Parathyroid adenoma (tissue), 2 donors: ENCODE data around the gene MUC21.
"Not testable (repeated sequence)": the region's sequence is repeated elsewhere in the genome, so short reads cannot be mapped to it uniquely, and the experiment has no call there.

Source experiments
- H2AFZ ChIP-seq: fragments of 300-600 bp; sonication (generic); one replicate; pipeline ENCODE4 v1.7.0; 2017; ENCODE audit warnings: antibody characterized with exemption, mild to moderate bottlenecking
- H3K27ac ChIP-seq: fragments of 300-600 bp; sonication (generic); one replicate; pipeline ENCODE4 v1.7.0; 2017
- H3K27me3 ChIP-seq: fragments of 300-600 bp; sonication (generic); one replicate; pipeline ENCODE4 v1.7.0; 2017; ENCODE audit warnings: low read length; ENCODE audit not compliant: control insufficient read depth, insufficient read depth
- H3K36me3 ChIP-seq: fragments of 300-600 bp; sonication (generic); one replicate; pipeline ENCODE4 v1.7.0; 2017; ENCODE audit warnings: low read length; ENCODE audit not compliant: control insufficient read depth, insufficient read depth
- H3K4me1 ChIP-seq: fragments of 300-600 bp; sonication (generic); one replicate; pipeline ENCODE4 v1.7.0; 2017; ENCODE audit warnings: control low read depth
- H3K4me2 ChIP-seq: fragments of 300-600 bp; sonication (generic); one replicate; pipeline ENCODE4 v1.7.0; 2017; ENCODE audit warnings: low read length
- H3K4me3 ChIP-seq: fragments of 300-600 bp; sonication (generic); one replicate; pipeline ENCODE4 v1.7.0; 2017; ENCODE audit warnings: low read depth, low read length
- H3K79me2 ChIP-seq: fragments of 300-600 bp; sonication (generic); one replicate; pipeline ENCODE4 v1.7.0; 2017; ENCODE audit warnings: control low read depth
- H3K9ac ChIP-seq: fragments of 300-600 bp; sonication (generic); one replicate; pipeline ENCODE4 v1.7.0; 2017; ENCODE audit warnings: mild to moderate bottlenecking
- H3K9me3 ChIP-seq: fragments of 300-600 bp; sonication (generic); one replicate; pipeline ENCODE4 v1.7.0; 2017; ENCODE audit warnings: low read length; ENCODE audit not compliant: control insufficient read depth
- TF ChIP-seq, protein P1 (sequence below): fragments of 300-600 bp; sonication (generic); IDR thresholded peaks from one replicate; pipeline ENCODE4 v1.7.0; 2017; ENCODE audit warnings: antibody characterized with exemption, mild to moderate bottlenecking
- donor health status: primary hyperparathyroidism.

Gene MUC21

GRCh38 chr6:31016659-31017299 is 33.3 kb downstream of the MUC21 start:
- no peak overlapping the region for H3K4me3 ChIP-seq
- TF ChIP-seq, protein P1, sequence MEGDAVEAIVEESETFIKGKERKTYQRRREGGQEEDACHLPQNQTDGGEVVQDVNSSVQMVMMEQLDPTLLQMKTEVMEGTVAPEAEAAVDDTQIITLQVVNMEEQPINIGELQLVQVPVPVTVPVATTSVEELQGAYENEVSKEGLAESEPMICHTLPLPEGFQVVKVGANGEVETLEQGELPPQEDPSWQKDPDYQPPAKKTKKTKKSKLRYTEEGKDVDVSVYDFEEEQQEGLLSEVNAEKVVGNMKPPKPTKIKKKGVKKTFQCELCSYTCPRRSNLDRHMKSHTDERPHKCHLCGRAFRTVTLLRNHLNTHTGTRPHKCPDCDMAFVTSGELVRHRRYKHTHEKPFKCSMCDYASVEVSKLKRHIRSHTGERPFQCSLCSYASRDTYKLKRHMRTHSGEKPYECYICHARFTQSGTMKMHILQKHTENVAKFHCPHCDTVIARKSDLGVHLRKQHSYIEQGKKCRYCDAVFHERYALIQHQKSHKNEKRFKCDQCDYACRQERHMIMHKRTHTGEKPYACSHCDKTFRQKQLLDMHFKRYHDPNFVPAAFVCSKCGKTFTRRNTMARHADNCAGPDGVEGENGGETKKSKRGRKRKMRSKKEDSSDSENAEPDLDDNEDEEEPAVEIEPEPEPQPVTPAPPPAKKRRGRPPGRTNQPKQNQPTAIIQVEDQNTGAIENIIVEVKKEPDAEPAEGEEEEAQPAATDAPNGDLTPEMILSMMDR = no peak
- H3K27ac ChIP-seq = no peak overlapping the region
- H3K36me3 ChIP-seq = no peaks in the 10 kb centered on the region
- no peaks in the 10 kb centered on the region for H3K4me1 ChIP-seq
- no peak overlapping the region for H3K4me2 ChIP-seq
- no peaks in the 10 kb centered on the region for H3K79me2 ChIP-seq
- H2AFZ ChIP-seq = no peak overlapping the region
- no peaks in the 10 kb centered on the region for H3K27me3 ChIP-seq
- no peak overlapping the region for H3K9ac ChIP-seq
- H3K9me3 ChIP-seq = no peaks in the 10 kb centered on the region

- not testable (repeated sequence) for H3K27me3 ChIP-seq, H3K9ac ChIP-seq, H3K4me3 ChIP-seq, H3K79me2 ChIP-seq, H3K36me3 ChIP-seq, H3K4me2 ChIP-seq, H2AFZ ChIP-seq, H3K27ac ChIP-seq, H3K9me3 ChIP-seq, H3K4me1 ChIP-seq
These were observed 33.9 kb downstream of the MUC21 start for GRCh38 chr6:31017436-31017835.

GRCh38 chr6:31020057-31020456 is 36.5 kb downstream of the MUC21 start:
- Histone ChIP-seq H3K36me3 (no peaks in the 10 kb centered on the region), H2AFZ (no peak overlapping the region), H3K79me2 (no peaks in the 10 kb centered on the region), H3K4me3 (no peak overlapping the region), H3K27me3 (no peaks in the 10 kb centered on the region), H3K4me2 (no peak overlapping the region), H3K9ac (no peak overlapping the region), H3K9me3 (no peaks in the 10 kb centered on the region), H3K4me1 (no peaks in the 10 kb centered on the region), H3K27ac (no peak overlapping the region)
- TF ChIP-seq, protein P1 = no peak

GRCh38 chr6:31020631-31021255 is 37.2 kb downstream of the MUC21 start:
- not testable (repeated sequence) for H2AFZ ChIP-seq, H3K79me2 ChIP-seq

GRCh38 chr6:31021705-31022531 is 38.4 kb downstream of the MUC21 start:
- not testable (repeated sequence) for H3K27ac ChIP-seq, H3K9ac ChIP-seq, H3K4me1 ChIP-seq, H3K79me2 ChIP-seq, H3K4me2 ChIP-seq, H3K27me3 ChIP-seq, H2AFZ ChIP-seq, H3K9me3 ChIP-seq, H3K4me3 ChIP-seq, H3K36me3 ChIP-seq

More at GRCh38 chr6:31020631-31021255, 37.2 kb downstream of the MUC21 start:
- not testable (repeated sequence) for H3K27ac ChIP-seq, H3K4me3 ChIP-seq, H3K4me1 ChIP-seq, H3K9ac ChIP-seq, H3K36me3 ChIP-seq, H3K27me3 ChIP-seq, H3K9me3 ChIP-seq, H3K4me2 ChIP-seq

DNA sequence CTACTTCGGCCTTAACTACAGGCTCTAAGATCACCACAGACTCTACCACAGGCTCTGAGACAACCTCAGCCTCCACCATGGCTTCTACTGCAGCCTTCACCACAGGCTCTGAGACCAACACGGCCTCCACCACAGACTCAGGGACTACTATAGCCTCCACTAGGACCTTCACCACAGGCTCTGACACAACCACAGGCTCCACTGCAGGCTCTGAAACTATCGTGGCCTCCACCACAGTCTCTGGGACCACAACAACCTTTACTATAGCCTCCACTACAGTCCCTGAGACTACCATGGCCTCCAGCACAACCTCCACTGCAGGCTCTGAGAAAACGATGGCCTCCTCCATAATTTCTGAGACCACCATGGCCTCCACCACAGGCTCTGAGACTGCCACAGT is 42.1 kb downstream of the MUC21 start:
- no peaks in the 10 kb centered on the region for H3K36me3 ChIP-seq
- no peaks in the 10 kb centered on the region for H3K79me2 ChIP-seq
- no peak overlapping the region for H3K9ac ChIP-seq
- H3K27ac ChIP-seq = no peak overlapping the region
- H2AFZ ChIP-seq = no peak overlapping the region
- H3K27me3 ChIP-seq = no peaks in the 10 kb centered on the region
- TF ChIP-seq, protein P1 = no peak
- no peak overlapping the region for H3K4me3 ChIP-seq
- H3K4me2 ChIP-seq = no peak overlapping the region
- no peaks in the 10 kb centered on the region for H3K9me3 ChIP-seq
- H3K4me1 ChIP-seq = no peaks in the 10 kb centered on the region
